Measurements from ENCODE around the gene ANK3. TPM values are rescaled to one million over a fixed set of nuclear protein-coding genes. Genes with fewer than 3 reads are reported as not detected.

The ANK3 gene
- polyA plus RNA-seq, 3 donors = not detected

GRCh38 chr10:60252688-60253087 is 137.0 kb downstream of the ANK3 start:
- Histone ChIP-seq H3K79me2 (ENCODE audit: insufficient read depth, low read length) (no peaks in the 10 kb centered on the region), H3K4me1 (ENCODE audit: control insufficient read depth in 1 of 2, insufficient read depth in 2 of 2, low read length in 2 of 2) (no peaks in the 10 kb centered on the region), H3K27ac (ENCODE audit: low read depth in 1 of 2, low read length in 2 of 2) (no peak overlapping the region), H3K9me3 (replicated peaks in 1 of 2; ENCODE audit: control insufficient read depth in 1 of 2, insufficient read depth in 1 of 2, low read length in 2 of 2) (no peaks in the 10 kb centered on the region), H3K36me3 (replicated peaks in 1 of 2; ENCODE audit: control insufficient read depth in 1 of 2, insufficient read depth in 2 of 2, low read length in 2 of 2) (no peaks in the 10 kb centered on the region), H4K20me1 (ENCODE audit: insufficient read depth, low read length) (no peaks in the 10 kb centered on the region), H3K27me3 (ENCODE audit: control insufficient read depth in 2 of 2, insufficient read depth in 2 of 2, low read length in 2 of 2) (no peaks in the 10 kb centered on the region), H3K4me2 (replicated peaks; ENCODE audit: extremely low read depth, low read length, poor library complexity, severe bottlenecking) (no peak overlapping the region), H3K9ac (ENCODE audit: insufficient read depth, low read length, poor library complexity, severe bottlenecking) (no peak overlapping the region), H3K4me3 (replicated peaks in 1 of 3; ENCODE audit: low read depth in 2 of 3, low read length in 3 of 3) (no peak overlapping the region), H2AFZ (ENCODE audit: insufficient read depth, low read depth, low read length, poor library complexity, severe bottlenecking) (no peak overlapping the region)
- Mint-ChIP-seq H3K27ac (no peak overlapping the region), H3K27me3 (ENCODE audit: low read depth in 3 of 3) (no peaks in the 10 kb centered on the region), H3K4me3 (no peak overlapping the region), H3K4me1 (no peaks in the 10 kb centered on the region), H3K9me3 (peaks cover 0 to 3% (median 0%) of the 10 kb centered on the region in 7 donors), H3K36me3 (no peaks in the 10 kb centered on the region)
- WGBS (ENCODE audit: insufficient coverage) = 96% methylated on average over 4 of the region's 4 CpGs
- intact Hi-C loops (cut with micrococcal nuclease) = no loop called here
- no peak for DNase-seq
- TF ChIP-seq CTCF (IDR thresholded peaks at IDR 0.05) = no peak

- Histone ChIP-seq H3K9me3 (replicated peaks in 1 of 2; ENCODE audit: control insufficient read depth in 1 of 2, insufficient read depth in 1 of 2, low read length in 2 of 2) (no peaks in the 10 kb centered on the region), H3K4me2 (replicated peaks; ENCODE audit: extremely low read depth, low read length, poor library complexity, severe bottlenecking) (no peak overlapping the region), H3K27me3 (ENCODE audit: control insufficient read depth in 2 of 2, insufficient read depth in 2 of 2, low read length in 2 of 2) (no peaks in the 10 kb centered on the region), H3K4me3 (replicated peaks in 1 of 3; ENCODE audit: low read depth in 2 of 3, low read length in 3 of 3) (no peak overlapping the region), H3K9ac (ENCODE audit: insufficient read depth, low read length, poor library complexity, severe bottlenecking) (no peak overlapping the region), H4K20me1 (ENCODE audit: insufficient read depth, low read length) (no peaks in the 10 kb centered on the region), H2AFZ (ENCODE audit: insufficient read depth, low read depth, low read length, poor library complexity, severe bottlenecking) (no peak overlapping the region), H3K27ac (ENCODE audit: low read depth in 1 of 2, low read length in 2 of 2) (no peak overlapping the region), H3K79me2 (ENCODE audit: insufficient read depth, low read length) (no peaks in the 10 kb centered on the region), H3K4me1 (ENCODE audit: control insufficient read depth in 1 of 2, insufficient read depth in 2 of 2, low read length in 2 of 2) (no peaks in the 10 kb centered on the region), H3K36me3 (replicated peaks in 1 of 2; ENCODE audit: control insufficient read depth in 1 of 2, insufficient read depth in 2 of 2, low read length in 2 of 2) (no peaks in the 10 kb centered on the region)
- H3K4me1 Mint-ChIP-seq = no peaks in the 10 kb centered on the region
- no peak overlapping the region for H3K4me3 Mint-ChIP-seq
- H3K27ac Mint-ChIP-seq = no peak overlapping the region
- no peaks in the 10 kb centered on the region for H3K27me3 Mint-ChIP-seq (ENCODE audit: low read depth in 3 of 3)
- no peaks in the 10 kb centered on the region for H3K36me3 Mint-ChIP-seq
- TF ChIP-seq CTCF (IDR thresholded peaks at IDR 0.05) = no peak
- DNase-seq = no peak
- WGBS (ENCODE audit: insufficient coverage) = no CpG with 5 or more reads among the region's 1 CpG
- intact Hi-C loops (cut with micrococcal nuclease) = no loop called here
- peaks cover 0 to 2% (median 0%) of the 10 kb centered on the region in 7 donors for H3K9me3 Mint-ChIP-seq
Observed at GRCh38 chr10:60246382-60246781, 143.3 kb downstream of the ANK3 start.

Measured in CD14-positive monocyte (primary cell).